ENCODE data around the gene PHRF1. TPM values are rescaled to one million over a fixed set of nuclear protein-coding genes. Genes with fewer than 3 reads are reported as not detected.
"Not testable (repeated sequence)": the region's sequence is repeated elsewhere in the genome, so short reads cannot be mapped to it uniquely, and the experiment has no call there.

The PHRF1 gene
- total RNA-seq, 1 donor from 2014 or later = 43.6 TPM

- DNase-seq (ENCODE audit: low spot score) = no peak
These were observed 52.9 kb downstream of the PHRF1 start for GRCh38 chr11:629237-629583.

GRCh38 chr11:630871-631270, 54.6 kb downstream of the PHRF1 start:
- no peak for DNase-seq (ENCODE audit: low spot score)

- DNase-seq (ENCODE audit: low spot score) = no peak
These were observed 59.8 kb downstream of the PHRF1 start for GRCh38 chr11:635945-636510.

- DNase-seq (ENCODE audit: low spot score) = no peak
These were observed 60.5 kb downstream of the PHRF1 start, which contains the start of gene DRD4 for GRCh38 chr11:636511-637332. Gene DRD4 (plus strand): TSS chr11:637269. CDS start chr11:637305, 36 bp downstream.

GRCh38 chr11:637333-637592, 61.0 kb downstream of the PHRF1 start:
- no peak for DNase-seq (ENCODE audit: low spot score)

GRCh38 chr11:637593-638521, 61.6 kb downstream of the PHRF1 start:
- no peak for DNase-seq (ENCODE audit: low spot score)

- no peak for DNase-seq (ENCODE audit: low spot score)
These were observed 62.5 kb downstream of the PHRF1 start for GRCh38 chr11:638631-639331.

GRCh38 chr11:639332-639955, 63.2 kb downstream of the PHRF1 start:
- no peak for DNase-seq (ENCODE audit: low spot score)

- DNase-seq (ENCODE audit: low spot score) = no peak
These were observed 63.9 kb downstream of the PHRF1 start for GRCh38 chr11:640021-640706.

GRCh38 chr11:641806-642370, 65.6 kb downstream of the PHRF1 start:
- DNase-seq (ENCODE audit: low spot score) = no peak

GRCh38 chr11:643366-643765, 67.1 kb downstream of the PHRF1 start:
- no peak for DNase-seq (ENCODE audit: low spot score)

- no peak for DNase-seq (ENCODE audit: low spot score)
These were observed 67.8 kb downstream of the PHRF1 start for GRCh38 chr11:643849-644738.

GRCh38 chr11:645536-645935, 69.3 kb downstream of the PHRF1 start:
- no peak for DNase-seq (ENCODE audit: low spot score)

- DNase-seq (ENCODE audit: low spot score) = no peak
These were observed 69.9 kb downstream of the PHRF1 start for GRCh38 chr11:646214-646613.

GRCh38 chr11:647672-648158, 71.4 kb downstream of the PHRF1 start:
- not testable (repeated sequence) for DNase-seq (ENCODE audit: low spot score)

- DNase-seq (ENCODE audit: low spot score) = no peak
These were observed 74.2 kb downstream of the PHRF1 start for GRCh38 chr11:650482-650881.

GRCh38 chr11:653136-653535, 76.9 kb downstream of the PHRF1 start:
- DNase-seq (ENCODE audit: low spot score) = not testable (repeated sequence)

GRCh38 chr11:653837-654236, 77.6 kb downstream of the PHRF1 start:
- no peak for DNase-seq (ENCODE audit: low spot score)

GRCh38 chr11:654444-654843, 78.2 kb downstream of the PHRF1 start:
- not testable (repeated sequence) for DNase-seq (ENCODE audit: low spot score)
